NCI-H748 treated with DMSO at 0.1 percent for 48 hours (cell line): Measurements from ENCODE around the gene NAV3.

Experiments used
- DNase-seq: peaks from one replicate; lab custom pipeline; 2025; lab: John Stamatoyannopoulos, UW

NAV3 gene

DNA sequence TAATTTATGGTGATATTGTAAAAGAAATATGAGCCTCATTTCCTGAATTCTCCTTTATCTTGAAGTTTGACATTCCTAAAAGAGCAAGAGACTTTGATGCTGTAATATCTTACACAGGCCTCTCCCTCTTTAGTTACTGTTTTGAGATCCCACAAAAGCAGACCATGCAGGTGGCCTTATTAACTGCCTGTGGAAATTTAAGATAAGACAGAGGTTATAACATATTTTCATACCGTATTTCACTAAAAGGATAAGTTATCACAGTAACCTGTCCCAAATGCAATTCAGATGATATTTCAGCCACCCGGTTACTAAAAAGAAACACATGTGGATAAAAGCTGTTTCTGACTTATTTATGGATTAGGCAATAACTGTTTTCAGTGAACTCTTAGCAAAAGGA, 150.1 kb downstream of the NAV3 start:
- DNase-seq, result no peak

DNA sequence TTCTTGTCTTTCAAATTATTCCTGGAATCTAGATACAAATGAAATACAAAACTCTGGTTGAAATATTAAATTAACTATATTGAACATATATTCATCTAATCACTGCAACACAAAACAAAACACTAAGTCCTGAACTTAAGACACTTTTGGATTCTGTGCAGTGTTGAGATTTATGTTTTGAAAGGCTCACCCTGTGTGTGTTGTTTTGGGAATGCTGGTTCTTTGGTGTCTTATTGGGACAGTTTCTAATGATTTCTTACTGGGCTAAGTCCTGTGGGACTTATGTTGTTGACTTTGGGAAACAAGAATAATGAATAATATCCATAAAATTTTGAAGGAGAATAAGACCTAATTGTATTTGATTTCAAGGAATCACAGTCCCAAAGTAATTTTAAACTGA, 153.2 kb downstream of the NAV3 start:
- DNase-seq, result no peak

GRCh38 chr12:77992760-77993159, 162.1 kb downstream of the NAV3 start:
- DNase-seq, result no peak

DNA sequence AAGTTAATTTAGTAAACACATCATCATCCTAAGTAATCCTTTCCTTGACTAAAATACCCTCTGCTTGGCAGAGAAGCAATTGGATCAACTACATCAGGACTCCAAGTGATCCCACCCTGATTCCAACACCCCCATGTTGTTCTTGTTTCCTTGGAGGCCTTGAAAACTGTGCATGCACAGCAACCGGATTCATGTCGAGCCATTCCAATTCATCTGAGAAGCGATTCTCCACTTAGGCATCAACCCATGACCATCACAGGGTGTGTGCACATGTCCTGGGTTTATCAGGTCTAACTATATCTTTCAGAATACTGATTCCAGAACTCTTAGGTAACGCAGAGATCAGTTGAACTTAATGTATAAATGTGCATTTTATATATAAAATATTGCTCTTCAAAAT, 163.0 kb downstream of the NAV3 start:
- no peak for DNase-seq

- DNase-seq, result no peak
These were observed 164.9 kb downstream of the NAV3 start for GRCh38 chr12:77995436-77996167.

GRCh38 chr12:77996670-77997069, 166.0 kb downstream of the NAV3 start:
- no peak for DNase-seq

GRCh38 chr12:77998236-77998786, 167.6 kb downstream of the NAV3 start:
- no peak for DNase-seq

DNA sequence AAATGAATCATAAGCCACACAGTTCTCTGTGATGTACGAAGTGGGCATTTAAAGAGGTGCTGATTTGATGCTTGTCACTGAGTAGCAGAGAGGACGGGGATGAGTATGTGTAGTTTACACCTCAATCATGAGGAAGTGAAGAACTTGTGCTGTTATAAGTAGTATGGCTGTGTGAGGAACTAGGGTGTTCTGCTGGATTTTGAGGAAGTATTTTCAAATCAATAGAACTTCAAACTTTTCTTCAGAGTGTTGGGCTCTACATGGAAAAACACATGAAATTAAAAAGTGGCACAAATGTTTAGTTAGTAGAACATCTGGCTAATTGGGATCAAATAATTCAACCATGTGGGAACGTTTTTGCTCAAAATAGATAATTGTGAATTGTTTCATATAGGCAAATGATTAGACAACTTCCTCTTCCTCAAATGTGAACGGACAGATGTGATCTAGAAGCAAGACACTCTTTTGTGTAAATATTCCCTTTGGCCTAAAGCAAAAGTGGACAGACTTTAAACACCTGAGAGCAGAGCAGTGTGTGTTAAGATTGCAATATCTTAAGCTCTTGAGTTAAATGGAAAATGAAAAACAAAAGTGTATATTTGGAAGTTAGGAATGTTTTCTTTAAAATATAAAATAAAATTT, 168.5 kb downstream of the NAV3 start:
- DNase-seq, result no peak

DNA sequence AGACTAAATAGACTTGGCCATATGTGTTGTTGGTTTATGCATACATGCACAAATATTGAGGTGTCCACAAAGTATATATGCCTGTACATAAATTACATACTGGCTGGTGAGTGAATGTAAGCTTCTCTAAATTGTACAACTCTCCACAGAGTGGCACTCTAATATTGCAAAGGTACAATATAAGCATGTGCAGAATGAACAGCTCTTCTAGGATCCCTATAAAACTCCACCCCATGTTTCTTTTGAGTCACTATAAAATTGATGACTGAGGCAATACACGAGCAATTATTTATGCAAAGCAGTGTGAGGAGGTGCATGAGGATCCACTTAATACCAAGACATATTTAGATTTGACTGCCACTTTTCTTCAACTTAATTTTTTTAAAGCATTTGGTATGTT, 172.2 kb downstream of the NAV3 start:
- no peak for DNase-seq

GRCh38 chr12:78004249-78005093, 173.8 kb downstream of the NAV3 start:
- DNase-seq, result no peak

- no peak for DNase-seq
These were observed 174.4 kb downstream of the NAV3 start for GRCh38 chr12:78005094-78005492.

DNA sequence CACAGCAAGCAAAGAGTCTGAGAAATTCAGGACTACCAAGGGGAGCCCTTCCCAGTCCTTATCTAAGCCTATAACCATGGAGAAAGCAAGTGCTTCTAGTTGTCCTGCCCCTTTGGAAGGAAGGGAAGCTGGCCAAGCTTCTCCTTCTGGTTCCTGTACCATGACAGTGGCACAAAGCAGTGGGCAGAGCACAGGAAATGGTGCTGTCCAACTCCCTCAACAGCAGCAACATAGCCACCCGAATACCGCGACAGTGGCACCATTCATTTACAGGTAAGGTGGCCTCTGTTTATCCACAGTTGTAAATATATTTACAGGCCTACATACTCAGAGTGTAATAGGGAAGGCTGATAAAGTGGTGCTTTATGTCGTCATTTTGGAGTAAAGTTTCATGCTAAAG, 176.5 kb downstream of the NAV3 start:
- DNase-seq, result no peak

DNA sequence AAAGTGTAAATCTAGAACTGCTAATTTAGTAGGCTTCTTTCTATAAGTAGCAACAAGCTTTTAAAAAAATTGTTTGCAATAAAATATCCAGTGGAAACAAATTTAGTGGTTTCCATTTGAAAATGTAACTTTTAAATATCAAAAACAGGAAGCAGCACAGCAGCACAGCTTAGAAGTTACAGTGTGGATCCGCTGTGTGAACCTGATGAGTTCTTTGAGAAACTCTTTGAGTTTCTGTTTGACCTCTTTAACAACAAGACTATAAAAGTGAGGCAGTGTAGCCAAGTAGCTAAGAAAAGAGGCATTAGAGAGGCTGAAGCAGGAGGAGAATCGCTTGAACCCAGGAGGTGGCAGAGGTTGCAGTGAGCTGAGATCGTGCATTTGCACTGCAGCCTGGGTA, 178.3 kb downstream of the NAV3 start:
- no peak for DNase-seq

DNA sequence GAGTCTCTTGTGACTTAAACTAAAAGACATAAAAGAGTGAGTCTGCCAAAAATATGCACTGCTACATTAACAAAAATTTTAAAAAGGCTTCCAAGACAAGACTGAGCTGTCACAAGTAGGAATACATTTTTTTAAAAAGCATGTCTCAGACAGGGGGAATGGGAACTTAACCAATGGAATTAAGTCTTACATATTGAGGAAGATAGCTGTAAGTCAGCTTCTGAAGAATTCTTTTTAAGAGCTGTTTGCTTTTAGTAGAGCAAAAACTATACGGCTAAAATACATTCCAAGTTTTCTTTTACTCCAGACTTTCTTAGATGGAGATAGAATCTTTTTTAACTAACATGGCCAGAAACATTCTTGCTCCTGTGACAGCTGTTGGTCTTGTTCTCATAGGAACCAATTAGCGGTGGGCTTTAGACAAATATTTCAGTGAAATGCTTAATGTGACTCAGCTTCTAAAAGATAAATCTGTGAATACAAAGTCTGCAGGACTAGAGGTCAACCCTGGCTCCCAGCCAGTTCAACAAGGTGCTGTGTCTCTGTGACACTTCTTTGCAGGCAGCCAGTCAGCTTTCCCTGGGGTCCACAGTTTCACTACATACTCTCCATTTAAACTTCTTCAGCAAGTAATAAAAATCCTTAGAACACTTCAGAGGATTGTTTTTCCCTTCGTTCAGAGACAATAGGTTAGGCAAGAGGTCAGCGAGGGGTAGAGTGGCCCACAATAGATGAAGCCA, 187.6 kb downstream of the NAV3 start:
- DNase-seq, result no peak

DNA sequence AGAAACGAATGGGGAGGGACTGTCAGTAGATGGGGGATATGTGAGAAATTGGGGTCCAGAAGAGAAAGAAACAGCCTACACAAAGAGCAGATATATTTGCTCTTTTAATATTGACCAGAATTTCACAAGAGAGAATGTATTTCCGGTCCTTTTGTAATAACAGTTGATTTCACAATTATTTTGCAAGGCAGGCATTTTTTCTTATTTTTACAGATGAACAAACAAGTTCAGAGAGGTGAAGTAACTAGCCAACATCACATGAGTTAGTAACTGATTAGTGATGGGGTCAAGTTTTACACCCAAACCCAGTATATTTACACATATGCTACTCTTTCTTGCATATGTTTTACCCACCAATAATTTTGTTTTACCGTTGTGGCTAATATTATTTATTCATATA, 188.2 kb downstream of the NAV3 start:
- no peak for DNase-seq

DNA sequence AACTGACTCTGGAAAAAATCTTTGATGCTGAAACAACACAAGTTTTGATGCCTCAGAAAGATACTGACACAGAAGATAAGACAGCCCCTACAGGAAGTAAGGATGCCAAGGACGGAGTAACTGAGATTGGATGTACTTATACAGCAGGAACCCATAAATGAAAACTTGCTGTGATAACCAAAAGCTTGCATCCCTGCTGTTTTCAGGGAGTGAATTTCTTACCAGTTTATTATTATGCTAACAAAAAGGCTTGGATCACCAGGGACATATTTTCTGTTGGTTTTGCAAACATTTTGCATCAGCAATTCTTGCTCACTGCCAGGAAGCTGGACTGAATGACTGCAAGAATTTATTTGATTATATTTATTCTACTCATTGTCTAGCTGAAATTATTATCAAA, 197.7 kb downstream of the NAV3 start:
- no peak for DNase-seq

DNA sequence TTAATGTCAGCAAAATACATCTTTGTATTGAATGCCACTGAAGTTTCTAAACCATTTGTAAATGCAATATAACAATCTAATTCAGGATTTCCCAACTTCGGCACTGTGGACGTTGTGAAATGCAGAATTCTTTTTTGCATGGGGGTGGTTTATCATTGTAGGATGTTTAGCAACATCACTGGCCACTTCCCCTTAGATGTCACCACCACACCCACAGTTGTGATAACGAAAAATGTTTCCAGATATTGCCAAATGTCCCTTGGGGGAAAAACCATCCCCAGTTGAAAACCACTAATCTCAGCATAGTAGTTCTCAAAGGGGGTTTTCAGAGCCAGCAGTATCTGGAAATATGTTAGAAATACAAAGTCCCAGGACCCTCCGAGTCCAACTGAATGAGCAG, 203.3 kb downstream of the NAV3 start:
- DNase-seq, result no peak

- DNase-seq, result peak; percentile 21
These were observed 205.4 kb downstream of the NAV3 start for GRCh38 chr12:78035901-78036606.

DNA sequence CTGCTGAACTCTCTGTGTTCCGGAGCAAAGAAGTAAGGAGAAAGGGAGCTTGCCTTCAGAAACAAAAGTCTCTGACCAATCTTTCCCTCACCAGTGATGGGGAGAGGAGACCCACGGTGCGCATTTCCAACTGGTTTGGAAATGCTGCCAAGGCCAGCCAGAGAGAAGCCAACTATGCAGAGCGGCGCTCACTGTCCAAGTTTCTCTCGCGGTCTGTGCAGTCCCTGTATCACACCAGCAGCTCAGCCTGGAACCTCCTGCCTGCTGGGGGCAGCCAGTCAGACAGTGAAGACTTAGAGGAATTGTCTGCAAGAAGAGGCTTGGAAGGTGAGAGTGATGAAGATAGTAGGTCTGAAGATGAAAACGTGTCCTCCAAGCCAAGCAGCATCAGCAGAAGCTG, 206.2 kb downstream of the NAV3 start:
- no peak for DNase-seq

DNA sequence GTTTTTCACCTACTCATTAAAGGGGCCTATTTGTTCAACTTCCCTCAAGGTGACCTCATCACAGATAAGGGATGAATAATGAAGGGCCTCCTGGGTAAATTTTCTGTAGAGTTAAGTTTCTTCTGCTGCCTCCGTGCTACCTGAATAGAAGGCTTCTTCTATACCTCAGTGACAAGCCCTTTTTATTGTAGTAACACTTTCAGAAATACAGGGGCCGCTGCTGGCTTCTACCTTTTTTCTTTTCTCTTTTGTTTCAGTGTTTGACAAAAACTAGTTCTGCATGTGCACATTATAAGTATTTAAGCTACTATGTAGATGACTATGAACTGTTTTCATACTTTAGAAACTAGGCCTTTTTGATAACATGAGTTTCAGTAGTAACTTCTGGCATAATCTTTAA, 207.0 kb downstream of the NAV3 start:
- DNase-seq, result no peak

GRCh38 chr12:78038541-78038940, 207.8 kb downstream of the NAV3 start:
- no peak for DNase-seq
